Measurements from ENCODE around the gene WDR90.
A peak's percentile ranks its signal among the peaks of the same experiment; 100 is the strongest.
"Not testable (repeated sequence)": the region's sequence is repeated elsewhere in the genome, so short reads cannot be mapped to it uniquely, and the experiment has no call there.

WDR90 gene

GRCh38 chr16:711548-712320 lies 62.6 kb downstream of the WDR90 start:
- Mint-ChIP-seq H3K4me3 (no peak overlapping the region), H3K36me3 (ENCODE audit: low read depth) (no peaks in the 10 kb centered on the region), H3K4me1 (peaks cover 17% of the 10 kb centered on the region), H3K9me3 (no peaks in the 10 kb centered on the region), H3K27me3 (ENCODE audit: low read depth, poor library complexity) (peaks cover 65% of the 10 kb centered on the region), H3K27ac (no peak overlapping the region)
- peak; percentile 96 for TF ChIP-seq CTCF (IDR thresholded peaks at IDR 0.05)
- DNase-seq, result peak; percentile 93

- not testable (repeated sequence) for H3K9me3 Mint-ChIP-seq; H3K36me3 Mint-ChIP-seq (ENCODE audit: low read depth); H3K4me3 Mint-ChIP-seq
- peaks cover 17% of the 10 kb centered on the region for H3K4me1 Mint-ChIP-seq
- H3K27ac Mint-ChIP-seq, result peak overlapping the region; percentile 43
- DNase-seq, result peak; percentile 53
- H3K27me3 Mint-ChIP-seq (ENCODE audit: low read depth, poor library complexity), result peaks cover 55% of the 10 kb centered on the region
- TF ChIP-seq CTCF (IDR thresholded peaks at IDR 0.05), result peak; percentile 44
Measured at GRCh38 chr16:712740-713250, 63.6 kb downstream of the WDR90 start.

- Mint-ChIP-seq H3K4me1 (peaks cover 23% of the 10 kb centered on the region), H3K27me3 (ENCODE audit: low read depth, poor library complexity) (peaks cover 42% of the 10 kb centered on the region), H3K9me3 (no peaks in the 10 kb centered on the region), H3K4me3 (no peak overlapping the region), H3K27ac (no peak overlapping the region), H3K36me3 (ENCODE audit: low read depth) (no peaks in the 10 kb centered on the region)
- no peak for DNase-seq
- TF ChIP-seq CTCF (IDR thresholded peaks at IDR 0.05), result no peak
Measured at GRCh38 chr16:714079-714478, 64.9 kb downstream of the WDR90 start.

GRCh38 chr16:714558-715476 lies 65.7 kb downstream of the WDR90 start, which contains the start of gene METRN:
TSS of gene METRN (plus strand) at chr16:715118. CDS start at chr16:715290, 172 bp downstream.
- DNase-seq, result peak; percentile 99
- peaks cover 34% of the 10 kb centered on the region for H3K27me3 Mint-ChIP-seq (ENCODE audit: low read depth, poor library complexity)
- peaks cover 30% of the 10 kb centered on the region for H3K4me1 Mint-ChIP-seq
- TF ChIP-seq CTCF (IDR thresholded peaks at IDR 0.05), result no peak
- peak within 1 kb of the TSS; percentile 80 for H3K4me3 Mint-ChIP-seq
- no peaks in the 10 kb centered on the region for H3K36me3 Mint-ChIP-seq (ENCODE audit: low read depth)
- no peak within 1 kb of the TSS for H3K27ac Mint-ChIP-seq
- H3K9me3 Mint-ChIP-seq, result no peaks in the 10 kb centered on the region

GRCh38 chr16:715477-716199 lies 66.5 kb downstream of the WDR90 start:
- no peaks in the 10 kb centered on the region for H3K36me3 Mint-ChIP-seq (ENCODE audit: low read depth)
- H3K4me3 Mint-ChIP-seq, result peak overlapping the region; percentile 80
- peaks cover 32% of the 10 kb centered on the region for H3K4me1 Mint-ChIP-seq
- DNase-seq, result peak; percentile 73
- H3K27me3 Mint-ChIP-seq (ENCODE audit: low read depth, poor library complexity), result peaks cover 30% of the 10 kb centered on the region
- TF ChIP-seq CTCF (IDR thresholded peaks at IDR 0.05), result no peak
- H3K27ac Mint-ChIP-seq, result no peak overlapping the region
- H3K9me3 Mint-ChIP-seq, result no peaks in the 10 kb centered on the region

All from nephron progenitor cell (in vitro differentiated cells).